OCI-LY3 (cell line): Measurements from ENCODE around the gene SCP2.

Experiments
- H2AFZ ChIP-seq: fragments of 200-600, 300-600 bp; shearing (Covaris generic); 2 replicates; pipeline ENCODE4 v1.6.0; 2014; ENCODE audit warnings: antibody characterized with exemption, low read depth, low read length
- H3K27ac ChIP-seq: fragments of 200-600, 300-600 bp; sonication (generic); 2 replicates; pipeline ENCODE4 v1.5.1; 2014; ENCODE audit warnings: mild to moderate bottlenecking, low read length, moderate library complexity, mixed read lengths
- H3K27me3 ChIP-seq: fragments of 200-600, 300-600 bp; sonication (generic); 2 replicates; pipeline ENCODE4 v1.6.1; 2014; ENCODE audit warnings: low read depth, low read length, mixed read lengths
- H3K36me3 ChIP-seq: fragments of 200-600, 300-600 bp; sonication (generic); replicated peaks from 2 replicates; pipeline ENCODE3; 2014; ENCODE audit warnings: low read depth, low read length, mixed read lengths
- H3K4me1 ChIP-seq: fragments of 300-600, 200-600 bp; sonication (generic); 2 replicates; pipeline ENCODE4 v1.6.1; 2014; ENCODE audit warnings: low read length, mixed read lengths
- H3K4me2 ChIP-seq: fragments of 200-600, 300-600 bp; sonication (generic); 2 replicates; pipeline ENCODE4 v1.6.1; 2014; ENCODE audit warnings: low read length, mixed read lengths
- H3K4me3 ChIP-seq: fragments of 300-600, 200-600 bp; sonication (generic); 2 replicates; pipeline ENCODE4 v1.5.1; 2014; ENCODE audit warnings: antibody characterized with exemption, mild to moderate bottlenecking, low read length, moderate library complexity
- H3K79me2 ChIP-seq: fragments of 300-600, 200-600 bp; shearing (Covaris generic); 2 replicates; pipeline ENCODE4 v1.6.1; 2014; ENCODE audit warnings: mild to moderate bottlenecking, low read length, mixed read lengths
- H3K9ac ChIP-seq: fragments of 300-600, 200-600 bp; shearing (Covaris generic); 2 replicates; pipeline ENCODE4 v1.6.0; 2014; ENCODE audit warnings: mild to moderate bottlenecking, low read length, moderate library complexity
- H3K9me3 ChIP-seq: fragments of 200-600, 300-600 bp; shearing (Covaris generic); 2 replicates; pipeline ENCODE4 v1.6.1; 2014; ENCODE audit warnings: low read length, mixed read lengths; ENCODE audit not compliant: insufficient read depth
- H4K20me1 ChIP-seq: fragments of 200-600, 300-600 bp; sonication (generic); 2 replicates; pipeline ENCODE4 v1.6.1; 2016; ENCODE audit warnings: low read length, mixed read lengths; ENCODE audit not compliant: insufficient read depth
- CTCF ChIP-seq: fragments of 200-600, 300-600 bp; sonication (generic); IDR thresholded peaks from 2 replicates; pipeline ENCODE4 v1.5.1; 2014; ENCODE audit warnings: antibody characterized with exemption, low read length, low read depth
- EZH2phosphoT487 ChIP-seq: fragments of 200-600 bp; shearing (Covaris generic); IDR thresholded peaks from 2 replicates; pipeline ENCODE4 v1.6.1; 2018; ENCODE audit warnings: antibody characterized with exemption, mixed run types, low read depth

The SCP2 gene

GRCh38 chr1:53074313-53075154, 147.5 kb downstream of the SCP2 start:
- no peaks in the 10 kb centered on the region for H3K4me1 ChIP-seq

DNA sequence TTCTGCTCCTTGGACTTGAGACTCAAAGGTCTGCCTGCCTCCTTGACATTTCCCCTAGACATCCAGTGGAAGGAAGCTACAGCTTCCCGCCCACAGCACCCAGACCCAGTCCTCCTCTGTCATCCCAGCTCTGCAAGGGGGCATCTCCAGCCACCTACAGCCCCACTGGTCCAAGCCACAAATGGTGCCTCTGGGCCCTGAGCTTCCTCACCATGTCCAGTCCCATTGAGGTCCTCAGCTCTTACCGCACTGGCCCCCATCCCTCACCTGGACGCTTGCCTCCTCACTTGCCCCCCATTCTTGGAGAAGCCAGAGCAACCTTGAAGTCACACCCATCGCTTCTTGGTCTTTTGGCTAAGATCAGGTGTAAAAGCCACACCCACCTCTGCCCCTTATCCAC, 148.1 kb downstream of the SCP2 start:
- no peaks in the 10 kb centered on the region for H3K4me1 ChIP-seq
- TF ChIP-seq EZH2phosphoT487: no peak
- TF ChIP-seq CTCF: no peak
- no peak overlapping the region for H3K9ac ChIP-seq
- H3K4me3 ChIP-seq: no peak overlapping the region
- no peaks in the 10 kb centered on the region for H3K9me3 ChIP-seq
- no peaks in the 10 kb centered on the region for H4K20me1 ChIP-seq
- no peak overlapping the region for H3K27ac ChIP-seq
- H3K27me3 ChIP-seq: no peaks in the 10 kb centered on the region
- H3K36me3 ChIP-seq: no peaks in the 10 kb centered on the region
- no peak overlapping the region for H2AFZ ChIP-seq
- H3K79me2 ChIP-seq: no peaks in the 10 kb centered on the region
- H3K4me2 ChIP-seq: no peak overlapping the region

More at GRCh38 chr1:53074313-53075154, 147.5 kb downstream of the SCP2 start:
- Histone ChIP-seq H3K9ac (no peak overlapping the region), H3K4me3 (no peak overlapping the region), H4K20me1 (no peaks in the 10 kb centered on the region), H3K27me3 (no peaks in the 10 kb centered on the region), H3K9me3 (no peaks in the 10 kb centered on the region), H3K36me3 (no peaks in the 10 kb centered on the region), H3K27ac (no peak overlapping the region), H3K79me2 (no peaks in the 10 kb centered on the region), H2AFZ (no peak overlapping the region), H3K4me2 (no peak overlapping the region)
- TF ChIP-seq EZH2phosphoT487: no peak

DNA sequence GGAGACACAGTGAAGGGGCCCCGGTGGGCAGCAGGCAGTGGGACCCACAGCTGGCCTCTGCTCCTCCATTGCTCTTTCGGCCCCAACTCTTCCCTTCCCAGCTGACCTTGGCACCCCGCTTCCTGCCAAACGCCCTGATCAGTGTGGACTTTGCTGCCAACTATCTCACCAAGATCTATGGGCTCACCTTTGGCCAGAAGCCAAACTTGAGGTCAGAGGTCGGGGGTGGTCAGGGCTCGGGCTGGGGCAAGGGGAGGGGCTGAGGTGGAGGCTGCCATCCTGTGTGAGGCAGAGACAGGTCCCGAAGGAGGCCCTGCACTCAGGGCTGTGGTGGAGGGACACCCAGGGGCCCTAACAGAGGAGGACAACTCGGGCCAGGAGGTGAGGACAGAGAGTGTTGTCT, 148.7 kb downstream of the SCP2 start:
- Histone ChIP-seq H3K27ac (no peak overlapping the region), H3K36me3 (no peaks in the 10 kb centered on the region), H3K4me2 (no peak overlapping the region), H3K79me2 (no peaks in the 10 kb centered on the region), H3K9ac (no peak overlapping the region), H3K4me3 (no peak overlapping the region), H3K4me1 (no peaks in the 10 kb centered on the region), H4K20me1 (no peaks in the 10 kb centered on the region), H2AFZ (no peak overlapping the region), H3K27me3 (no peaks in the 10 kb centered on the region), H3K9me3 (no peaks in the 10 kb centered on the region)
- TF ChIP-seq EZH2phosphoT487 (no peak), CTCF (no peak)

DNA sequence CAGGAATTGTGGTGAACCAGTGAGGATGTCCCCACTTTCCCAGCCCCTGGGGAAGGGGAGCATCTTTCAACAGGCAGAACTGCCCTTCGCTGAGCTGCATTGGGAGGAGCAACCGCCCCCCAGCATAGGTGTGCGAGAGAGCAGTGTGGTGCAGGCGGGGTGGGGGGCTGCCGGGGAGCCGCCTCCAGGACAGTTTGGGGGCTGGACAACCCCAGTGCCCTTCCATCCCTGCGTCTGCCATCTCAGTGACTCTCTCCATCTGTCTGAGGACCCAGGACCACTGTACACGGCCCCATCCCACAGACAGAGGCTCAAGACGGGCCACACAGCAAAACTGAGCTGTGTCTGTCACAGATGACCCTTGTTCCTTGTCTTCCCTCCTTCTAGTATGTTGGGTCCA, 149.1 kb downstream of the SCP2 start:
- H3K27me3 ChIP-seq: no peaks in the 10 kb centered on the region
- TF ChIP-seq EZH2phosphoT487 (no peak), CTCF (no peak)
- H3K4me1 ChIP-seq: no peaks in the 10 kb centered on the region
- no peaks in the 10 kb centered on the region for H3K9me3 ChIP-seq
- no peaks in the 10 kb centered on the region for H3K36me3 ChIP-seq
- H3K4me2 ChIP-seq: no peak overlapping the region
- no peak overlapping the region for H3K4me3 ChIP-seq
- no peak overlapping the region for H2AFZ ChIP-seq
- H3K79me2 ChIP-seq: no peaks in the 10 kb centered on the region
- H3K27ac ChIP-seq: no peak overlapping the region
- H4K20me1 ChIP-seq: no peaks in the 10 kb centered on the region
- no peak overlapping the region for H3K9ac ChIP-seq
